Heart right ventricle (tissue), 16 donors: ENCODE data around the gene MVB12B. TPM values are rescaled to one million over a fixed set of nuclear protein-coding genes. Genes with fewer than 3 reads are reported as not detected.

Experiments used
- ATAC-seq, 8 donors: fragments of 200-7000 bp; cut with Tn5 transposase; one replicate each; pipeline ENCODE4 v1.9.1; 2020; ENCODE audit warnings: mild to moderate bottlenecking in 8 of 8, moderate library complexity in 8 of 8, moderate number of reproducible peaks in 1 of 8
- DNase-seq, 2 donors: peaks; one replicate each; pipeline ENCODE4 v3.0.0-alpha.2; 2020
- H3K27ac ChIP-seq, 10 donors: fragments of 200-600 bp; sonication (generic) in 2 of 10; one replicate each; pipeline versions ENCODE4 v1.5.0 to v1.8.0; 2020 to 2022; ENCODE audit warnings: mild to moderate bottlenecking in 3 of 10
- H3K27me3 ChIP-seq, 7 donors: fragments of 200-600 bp; one replicate each; pipeline ENCODE4 v1.8.0; 2021 to 2022; ENCODE audit warnings: mild to moderate bottlenecking in 2 of 7
- H3K36me3 ChIP-seq, 9 donors: fragments of 200-600 bp; sonication (generic) in 1 of 9; one replicate each; pipeline versions ENCODE4 v1.5.0 to v1.8.0; 2020 to 2022; ENCODE audit warnings: mild to moderate bottlenecking in 2 of 9
- H3K4me1 ChIP-seq, 9 donors: fragments of 200-600 bp; sonication (generic) in 1 of 9; one replicate each; pipeline versions ENCODE4 v1.5.0 to v1.8.0; 2020 to 2022; ENCODE audit warnings: mild to moderate bottlenecking in 4 of 9
- H3K4me3 ChIP-seq, 10 donors: fragments of 200-600 bp; sonication (generic) in 2 of 10; one replicate each; pipeline versions ENCODE4 v1.5.0 to v1.8.0; 2020 to 2022; ENCODE audit warnings: mild to moderate bottlenecking in 7 of 10, moderate library complexity in 2 of 10
- H3K9me3 ChIP-seq, 11 donors: fragments of 200-600 bp in 10 of 11; sonication (generic) in 2 of 11; one replicate each; pipeline versions ENCODE4 v1.5.0 to v1.8.0; 2013 to 2022; ENCODE audit warnings: mild to moderate bottlenecking in 2 of 11, control low read depth in 1 of 11, moderate library complexity in 1 of 11
- WGBS, 2 donors: extraction: QIAGEN DNeasy Blood & Tissue Kit; methylation state at CpG; one replicate each; pipeline ENCODE4 v1.1.7; 2013; ENCODE audit warnings: inconsistent platforms in 1 of 2; 5-methylcytosine and 5-hydroxymethylcytosine counted together
- intact Hi-C, 10 donors: fragments of 100-400 bp; cut with DNase I; formaldehyde crosslinking; loops; one replicate each; pipeline versions ENCODE4 v1.11.1 to v1.14.2; 2022
- polyA plus RNA-seq, 2 donors: library from polyadenylated mRNA; stranded (reverse); fragments of 200-250 nt; gene quantifications; one replicate each; pipeline ENCODE4 v1.2.3, GENCODE V29; 2013
- total RNA-seq, 10 donors: library from RNA; stranded (reverse); fragmentation: NEBNext Ultra II Directional in 3 of 10; extraction: Animal tissue kit (Norgen Biotek cat#: 25700) in 3 of 10; gene quantifications; one replicate each; pipeline versions ENCODE4 v1.2.1 to v1.2.4, GENCODE V29; 2021 to 2023
- TF ChIP-seq, protein P1 (sequence below), 9 donors: fragments of 200-600 bp; sonication (generic) in 2 of 9; IDR thresholded peaks; one replicate each; pipeline versions ENCODE4 v1.5.0 to v1.8.0; 2021 to 2022; ENCODE audit warnings: antibody characterized with exemption in 9 of 9, mild to moderate bottlenecking in 5 of 9, moderate library complexity in 1 of 9
- donor health status: Arrhythmogenic right ventricular cardiomyopathy.
- donor health status: ischemic (EF 13 %, LVEDD 7.1; RV severe dilation, severe dysfunction).
- donor health status: healthy with polysubstance abuse.
- donor health status: DM: no; HTN: yes; CAD: no.
- donor health status: DM: no; HTN: no; CAD: no.
- donor health status: ischemic (EF 25% LVEDD 6.9; RV normal size, moderate dysfunction).
- donor health status: ischemic (EF 25% LVEDD 5.7; RV mildly dilated, moderate dysfunction).
- donor health status: healthy.
- donor health status: DM: yes; HTN: yes; CAD: no.
- donor health status: Ischemic cardiomyopathy.
- donor health status: ischemic (EF 35%, LVEDD 5.7; RV mildly dilated, moderate dysfunction).
- donor health status: nonischemic (EF 11% LVEDD 7.7; RV severe dilation, severe dysfunction).
- donor health status: DM: yes; HTN: yes; CAD: no.
- donor health status: PGD.
- donor health status: ischemic (EF 29% LVEDD 5.4; RV normal size, mild dysfunction).
- donor health status: nonischemic (EF 23%, LVEDD 6.1; RV moderate dilation, normal function).

Gene MVB12B
- total and polyA plus RNA-seq, 12 donors, result 2.8 to 16.5 (median 10.6) TPM

DNA sequence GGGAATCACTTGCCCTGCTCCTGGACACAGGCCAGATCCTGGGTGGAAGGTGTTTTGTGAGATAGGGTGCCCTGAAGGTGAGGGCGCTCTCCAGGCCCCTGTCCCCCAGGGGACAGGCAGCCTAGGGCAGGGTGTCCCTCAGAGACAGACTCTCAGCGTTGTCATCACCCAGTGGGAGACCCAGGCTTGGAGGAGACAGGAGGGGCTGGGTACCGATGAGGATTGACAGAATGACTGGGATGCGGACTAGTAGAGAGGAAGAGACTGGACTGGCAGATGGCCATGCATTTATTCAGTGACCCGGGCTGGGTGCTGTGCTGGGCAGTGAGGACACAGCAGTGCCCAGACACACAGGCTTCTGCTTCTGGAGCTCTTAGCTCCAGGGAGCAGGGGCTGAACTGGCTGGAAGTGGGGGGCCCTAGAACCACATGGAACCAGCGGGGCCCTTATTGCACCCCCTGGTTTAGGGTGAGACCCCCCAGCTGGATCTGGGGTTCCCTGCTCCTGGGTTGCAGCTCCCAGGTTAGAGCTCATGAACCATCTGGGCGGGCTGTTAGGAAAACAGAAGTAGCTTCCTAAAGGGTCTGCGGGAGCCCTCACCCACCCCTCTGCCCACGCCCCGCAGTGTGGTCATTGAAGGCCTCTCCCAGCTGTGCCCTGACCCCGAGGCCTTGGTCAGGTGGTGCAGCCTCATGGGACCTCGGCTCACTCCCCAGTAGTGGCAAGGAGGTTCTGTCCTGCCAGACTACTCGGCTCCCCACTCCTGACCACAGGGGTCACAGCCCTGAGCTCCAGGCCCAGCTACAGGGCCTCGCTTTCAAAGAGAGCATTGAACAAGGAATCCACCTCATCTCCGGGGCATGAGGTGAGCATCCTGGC lies 170.4 kb downstream of the MVB12B start:
- TF ChIP-seq, protein P1, sequence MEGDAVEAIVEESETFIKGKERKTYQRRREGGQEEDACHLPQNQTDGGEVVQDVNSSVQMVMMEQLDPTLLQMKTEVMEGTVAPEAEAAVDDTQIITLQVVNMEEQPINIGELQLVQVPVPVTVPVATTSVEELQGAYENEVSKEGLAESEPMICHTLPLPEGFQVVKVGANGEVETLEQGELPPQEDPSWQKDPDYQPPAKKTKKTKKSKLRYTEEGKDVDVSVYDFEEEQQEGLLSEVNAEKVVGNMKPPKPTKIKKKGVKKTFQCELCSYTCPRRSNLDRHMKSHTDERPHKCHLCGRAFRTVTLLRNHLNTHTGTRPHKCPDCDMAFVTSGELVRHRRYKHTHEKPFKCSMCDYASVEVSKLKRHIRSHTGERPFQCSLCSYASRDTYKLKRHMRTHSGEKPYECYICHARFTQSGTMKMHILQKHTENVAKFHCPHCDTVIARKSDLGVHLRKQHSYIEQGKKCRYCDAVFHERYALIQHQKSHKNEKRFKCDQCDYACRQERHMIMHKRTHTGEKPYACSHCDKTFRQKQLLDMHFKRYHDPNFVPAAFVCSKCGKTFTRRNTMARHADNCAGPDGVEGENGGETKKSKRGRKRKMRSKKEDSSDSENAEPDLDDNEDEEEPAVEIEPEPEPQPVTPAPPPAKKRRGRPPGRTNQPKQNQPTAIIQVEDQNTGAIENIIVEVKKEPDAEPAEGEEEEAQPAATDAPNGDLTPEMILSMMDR (IDR thresholded peaks at IDR 0.05), result no peak
- intact Hi-C loops, result loop anchor here in 4 of 10 donors (5.0 to 10.0 kb wide), 3 partner anchors 192 to 1092 kb away; no protein-coding TSS in a partner anchor
- Histone ChIP-seq H3K36me3 (peaks cover 0 to 6% (median 0%) of the 10 kb centered on the region in 9 donors), H3K27ac (no peak overlapping the region), H3K4me1 (peaks cover 0 to 29% (median 22%) of the 10 kb centered on the region in 9 donors), H3K9me3 (no peaks in the 10 kb centered on the region), H3K27me3 (peaks cover 0 to 14% (median 0%) of the 10 kb centered on the region in 7 donors), H3K4me3 (no peak overlapping the region)
- ATAC-seq (no peak), DNase-seq (no peak)
- WGBS, 2 donors, result 89 to 90% methylated on average over 15 of the region's 15 CpGs

GRCh38 chr9:126497660-126498275 lies 171.1 kb downstream of the MVB12B start:
- Histone ChIP-seq H3K4me3 (no peak overlapping the region), H3K9me3 (no peaks in the 10 kb centered on the region), H3K27me3 (peaks cover 0 to 14% (median 0%) of the 10 kb centered on the region in 7 donors), H3K27ac (no peak overlapping the region), H3K36me3 (peaks cover 0 to 6% (median 0%) of the 10 kb centered on the region in 9 donors), H3K4me1 (peaks cover 0 to 29% (median 22%) of the 10 kb centered on the region in 9 donors)
- no peak for ATAC-seq
- WGBS, 2 donors, result 72 to 84% methylated on average over 21 of the region's 21 CpGs
- intact Hi-C loops, result loop anchor here in 4 of 10 donors (2.0 to 10.0 kb wide), 4 partner anchors 193 to 1093 kb away; no protein-coding TSS in a partner anchor
- DNase-seq, result no peak
- TF ChIP-seq, protein P1 (IDR thresholded peaks at IDR 0.05), result no peak

DNA sequence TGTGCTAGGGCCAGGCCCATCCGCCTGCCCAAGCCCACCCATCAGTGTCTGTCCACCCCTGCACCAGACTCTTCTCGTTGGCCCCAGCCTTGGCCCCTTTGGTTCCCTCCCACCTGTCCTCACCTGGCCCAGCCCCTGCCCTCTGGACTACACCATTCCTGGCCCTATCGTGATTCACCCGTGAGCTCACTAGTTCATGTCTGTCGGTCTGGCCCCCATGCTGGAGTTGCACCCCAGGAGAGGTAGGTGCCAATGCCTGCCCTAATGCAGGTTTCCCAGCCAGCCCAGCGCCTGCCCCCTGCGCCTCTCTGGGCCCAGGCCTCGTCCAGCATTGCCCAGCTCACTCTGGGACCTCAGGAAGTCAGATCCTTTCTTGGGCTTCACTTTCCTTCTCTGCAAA lies 171.7 kb downstream of the MVB12B start:
- DNase-seq, result no peak
- Histone ChIP-seq H3K36me3 (peaks cover 0 to 9% (median 0%) of the 10 kb centered on the region in 9 donors), H3K4me1 (peaks cover 0 to 29% (median 22%) of the 10 kb centered on the region in 9 donors), H3K27ac (no peak overlapping the region), H3K4me3 (no peak overlapping the region), H3K9me3 (no peaks in the 10 kb centered on the region), H3K27me3 (peaks cover 0 to 14% (median 0%) of the 10 kb centered on the region in 7 donors)
- intact Hi-C loops, result loop anchor here in 4 of 10 donors (2.0 to 10.0 kb wide), 4 partner anchors 194 to 1094 kb away; no protein-coding TSS in a partner anchor
- WGBS, 2 donors, result 85 to 87% methylated on average over 8 of the region's 8 CpGs
- ATAC-seq, result no peak
- TF ChIP-seq, protein P1 (IDR thresholded peaks at IDR 0.05), result no peak
